HG03558 (cell line): ENCODE results near the gene DENND1A.

ENCODE experiments used
- ATAC-seq: cut with Tn5 transposase; IDR thresholded peaks from one replicate; pipeline ENCODE4 v1.9.1; 2021; ENCODE audit warnings: moderate number of reproducible peaks; ENCODE audit not compliant: unreplicated experiment; ENCODE audit errors: extremely low read depth

DENND1A gene

DNA sequence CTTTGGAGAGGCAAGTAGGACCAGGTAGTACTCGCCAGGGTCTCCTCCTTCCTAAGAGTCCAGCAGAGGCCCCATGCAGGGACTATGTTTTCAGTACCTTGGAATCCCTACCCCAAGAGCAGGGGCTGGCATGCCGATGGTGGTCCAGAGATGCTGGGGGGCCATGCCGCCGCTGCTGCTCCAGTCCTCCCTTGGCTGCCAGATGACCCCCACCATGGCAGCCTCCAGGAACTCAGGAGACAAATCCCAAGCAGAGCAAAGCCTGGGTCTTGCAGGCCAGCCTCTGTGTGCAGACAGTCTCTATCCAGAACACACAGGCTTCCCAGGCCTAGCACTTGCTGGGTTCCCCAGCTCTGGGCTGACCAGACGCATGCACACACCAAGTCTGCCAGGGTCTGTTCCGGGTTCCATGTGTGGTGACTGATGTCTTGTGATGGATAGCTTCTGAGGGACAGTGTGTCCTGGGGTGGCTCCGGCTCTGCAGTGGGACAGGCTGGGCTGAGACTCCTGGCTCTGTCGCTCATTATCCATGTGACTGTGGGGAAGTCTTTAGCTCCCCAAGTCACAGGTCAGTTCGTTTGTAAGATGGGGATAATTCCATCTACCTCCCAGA, 446.6 kb downstream of the DENND1A start:
- ATAC-seq, result no peak

DNA sequence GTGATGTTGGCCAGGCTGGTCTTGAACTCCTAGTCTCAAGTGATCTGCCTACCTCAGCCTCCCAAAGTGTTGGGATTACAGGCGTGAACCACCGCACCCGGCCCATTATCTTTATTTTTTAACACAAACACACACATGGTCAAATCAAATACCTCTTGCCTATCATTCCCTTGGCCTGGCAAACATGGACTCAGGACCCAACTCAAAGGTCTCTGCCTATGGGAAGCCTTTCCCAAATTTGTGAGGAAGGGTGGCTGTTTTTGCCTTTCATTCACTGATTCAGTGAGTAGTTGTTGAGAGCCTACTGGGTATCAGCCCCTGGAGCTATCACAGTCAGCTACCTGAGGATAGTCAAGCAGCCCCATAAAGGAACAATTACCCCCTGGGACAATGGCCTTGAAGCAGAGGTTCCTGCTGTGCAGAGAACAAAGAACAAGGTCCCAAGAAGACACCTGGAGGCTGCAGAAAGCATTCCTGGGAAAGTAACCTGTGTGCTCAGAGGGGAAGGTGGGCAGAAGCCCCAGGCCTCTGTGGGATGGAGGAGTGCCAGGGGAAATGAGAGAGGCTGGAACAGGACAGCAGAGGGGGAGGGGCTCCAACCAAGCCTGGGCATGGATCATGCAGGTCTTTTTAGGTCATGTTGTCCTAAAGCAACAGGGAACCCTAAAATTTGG, 447.5 kb downstream of the DENND1A start:
- no peak for ATAC-seq

DNA sequence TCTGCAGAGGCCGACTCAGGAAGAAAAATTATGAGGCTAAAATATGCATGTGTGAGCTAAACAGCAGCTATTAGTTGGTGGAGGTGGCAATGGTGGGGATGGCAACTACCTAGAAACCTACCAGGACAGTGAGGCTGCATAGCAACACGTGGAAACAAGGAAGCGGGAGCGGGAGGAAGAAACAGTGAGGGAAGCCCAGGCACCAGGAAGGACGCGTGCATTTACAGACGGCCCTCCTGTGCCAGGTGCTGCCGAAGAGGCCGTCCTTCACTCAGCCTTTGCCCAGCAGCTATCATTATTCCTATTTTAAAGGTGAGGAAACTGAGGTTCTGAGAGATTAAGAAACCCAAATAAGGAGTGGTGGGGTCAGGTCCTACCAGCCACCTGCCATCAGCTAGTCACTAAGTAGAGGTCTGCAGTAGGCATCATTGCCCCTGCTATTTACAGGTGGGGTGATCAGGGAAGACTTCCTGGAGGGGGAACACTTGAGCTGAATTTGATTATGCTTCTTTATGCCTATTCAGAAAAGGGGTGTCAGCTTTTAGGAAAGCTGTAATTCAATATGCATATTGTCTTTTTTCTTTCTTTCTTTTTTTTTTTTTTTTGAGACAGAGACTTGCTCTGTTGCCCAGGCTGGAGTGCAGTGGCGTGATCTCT, 448.6 kb downstream of the DENND1A start:
- ATAC-seq, result no peak

DNA sequence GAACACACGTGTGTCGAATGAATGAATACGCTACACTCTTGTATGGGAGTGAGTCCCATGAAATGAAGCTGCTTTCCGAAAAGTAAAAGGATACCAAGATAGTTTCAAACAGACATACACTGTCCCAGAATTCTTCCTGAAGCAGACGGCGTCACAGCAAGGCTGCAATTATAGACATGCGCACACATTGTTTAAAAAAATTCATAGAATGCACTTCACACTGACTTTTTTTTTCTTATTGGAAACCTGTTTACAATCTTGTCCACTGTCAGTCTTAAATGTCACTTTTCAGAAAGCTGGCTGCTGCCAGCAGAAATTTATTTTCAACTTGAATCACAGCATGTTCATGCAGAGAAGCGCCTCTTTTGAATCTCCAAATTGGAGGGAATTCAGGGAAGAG, 449.1 kb downstream of the DENND1A start:
- no peak for ATAC-seq

DNA sequence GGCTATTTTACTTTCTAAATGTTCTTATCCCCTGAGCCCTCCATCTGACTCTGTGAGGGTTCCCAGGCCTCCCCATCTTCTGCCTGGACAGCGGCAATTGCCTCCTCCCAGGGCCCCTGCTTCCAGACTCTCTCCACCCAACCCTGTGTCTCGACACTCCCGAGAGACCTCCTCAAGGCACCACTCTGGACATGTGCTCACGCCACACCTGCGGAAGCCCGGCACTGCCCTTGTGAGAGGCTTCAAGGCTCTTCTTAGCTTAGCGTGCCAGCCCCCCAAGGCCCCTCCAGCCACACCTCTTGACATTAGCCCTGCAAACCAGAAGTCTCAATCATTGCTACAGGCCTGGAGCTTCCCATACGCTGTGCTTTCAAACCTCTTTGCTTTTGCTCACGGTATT, 449.8 kb downstream of the DENND1A start:
- no peak for ATAC-seq

DNA sequence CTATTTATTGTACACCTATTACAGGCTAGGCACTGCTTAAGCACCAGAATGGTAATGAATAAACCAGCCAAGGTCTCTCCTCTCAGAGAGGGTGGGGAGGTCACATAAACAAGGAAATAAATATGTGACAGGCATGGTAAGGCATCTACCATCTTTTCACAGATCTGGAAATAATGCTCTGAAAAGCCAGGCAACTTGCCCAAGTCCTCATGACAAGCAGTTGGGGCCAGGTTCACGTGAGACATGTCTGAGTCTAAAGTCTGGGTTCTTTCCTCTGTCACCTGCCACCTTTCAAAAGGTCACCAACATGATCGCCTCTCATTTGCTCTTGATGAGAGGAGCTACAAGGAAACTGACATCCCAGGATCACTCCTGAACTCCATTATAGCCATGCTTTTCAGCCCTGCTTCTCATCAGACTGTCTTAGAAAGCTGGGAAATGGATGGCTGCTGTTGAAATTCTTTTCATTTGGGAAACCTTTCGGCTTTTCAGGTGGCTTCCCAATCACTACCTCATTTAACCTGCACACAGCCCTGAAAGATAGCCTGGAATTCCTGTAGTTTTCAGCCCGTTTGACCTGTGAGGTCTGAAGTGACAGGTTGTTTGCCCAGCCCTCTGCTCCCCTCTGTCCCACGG, 450.8 kb downstream of the DENND1A start:
- ATAC-seq, result no peak

DNA sequence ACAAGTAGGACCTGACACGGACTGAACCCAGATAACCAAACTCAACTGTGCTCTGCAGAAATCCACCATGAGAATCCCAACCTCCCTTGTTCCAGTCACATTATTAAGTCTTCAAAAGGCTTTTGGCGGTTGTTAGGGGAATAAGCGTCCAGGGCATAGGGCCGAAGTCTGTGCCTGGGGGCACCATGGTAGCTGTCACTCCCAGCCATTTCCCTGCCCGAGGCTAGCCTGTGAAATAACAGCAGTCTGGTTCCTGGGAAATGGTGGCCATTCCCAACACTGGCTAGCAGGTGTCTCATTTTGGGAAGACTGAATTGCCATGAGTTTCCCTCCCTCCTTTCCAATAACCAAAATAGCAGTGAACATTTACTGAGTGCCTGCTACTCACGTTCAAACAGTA, 451.8 kb downstream of the DENND1A start:
- ATAC-seq, result no peak

DNA sequence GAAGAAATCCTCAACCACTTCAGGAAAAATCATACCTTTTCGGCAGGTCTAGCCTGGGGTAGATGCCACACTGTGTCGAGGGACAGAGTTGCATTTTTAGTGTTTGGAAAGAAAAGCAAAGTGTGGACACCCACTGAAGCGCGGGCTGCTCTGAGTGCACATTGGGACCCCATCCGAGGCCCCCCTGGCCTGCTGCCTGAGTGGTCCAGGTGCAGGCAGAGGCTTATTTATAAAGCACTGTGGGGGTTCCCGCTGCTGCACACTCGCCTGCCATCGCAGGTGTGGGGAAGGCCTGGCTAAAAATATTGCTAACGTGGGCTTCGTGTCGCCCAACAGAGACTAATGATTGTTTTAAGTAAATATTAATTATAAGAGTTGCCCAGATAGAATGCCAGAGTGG, 454.5 kb downstream of the DENND1A start:
- ATAC-seq, result no peak

DNA sequence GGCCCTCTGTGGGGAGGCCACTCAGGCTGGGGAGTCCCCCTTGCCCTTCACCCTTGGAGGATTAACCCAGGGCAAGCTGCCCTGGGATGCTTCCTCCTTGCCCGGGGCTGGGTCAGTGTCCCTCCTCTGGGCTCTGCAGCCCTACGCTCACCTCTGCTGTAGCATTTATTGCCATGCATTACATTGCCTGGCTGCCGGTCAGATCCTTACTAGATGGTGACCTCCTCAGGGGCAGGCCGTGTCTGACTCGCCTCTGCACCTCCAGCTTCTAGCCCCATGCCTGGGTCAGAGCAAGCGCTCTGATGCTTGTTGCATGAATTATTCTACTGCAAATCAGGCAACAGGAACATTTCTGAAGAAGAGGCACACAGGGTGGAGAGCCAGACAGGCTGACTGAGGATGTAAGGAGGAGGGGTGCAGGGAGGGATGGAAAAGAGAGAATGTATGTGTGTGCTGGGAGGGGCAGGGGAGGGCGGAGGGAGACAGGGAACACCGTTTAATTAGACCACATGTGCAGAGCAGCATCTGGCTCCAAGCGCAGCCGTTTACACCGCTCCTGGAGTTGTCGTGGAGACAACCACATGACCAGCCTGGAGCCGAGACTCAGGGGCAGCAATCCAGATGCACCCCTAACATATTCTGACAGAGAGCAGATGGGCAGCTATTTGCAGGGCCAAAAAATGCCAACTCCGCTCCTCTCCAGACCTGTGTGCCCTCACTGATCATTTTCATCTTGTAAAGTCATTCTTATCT, 456.9 kb downstream of the DENND1A start:
- ATAC-seq, result no peak

DNA sequence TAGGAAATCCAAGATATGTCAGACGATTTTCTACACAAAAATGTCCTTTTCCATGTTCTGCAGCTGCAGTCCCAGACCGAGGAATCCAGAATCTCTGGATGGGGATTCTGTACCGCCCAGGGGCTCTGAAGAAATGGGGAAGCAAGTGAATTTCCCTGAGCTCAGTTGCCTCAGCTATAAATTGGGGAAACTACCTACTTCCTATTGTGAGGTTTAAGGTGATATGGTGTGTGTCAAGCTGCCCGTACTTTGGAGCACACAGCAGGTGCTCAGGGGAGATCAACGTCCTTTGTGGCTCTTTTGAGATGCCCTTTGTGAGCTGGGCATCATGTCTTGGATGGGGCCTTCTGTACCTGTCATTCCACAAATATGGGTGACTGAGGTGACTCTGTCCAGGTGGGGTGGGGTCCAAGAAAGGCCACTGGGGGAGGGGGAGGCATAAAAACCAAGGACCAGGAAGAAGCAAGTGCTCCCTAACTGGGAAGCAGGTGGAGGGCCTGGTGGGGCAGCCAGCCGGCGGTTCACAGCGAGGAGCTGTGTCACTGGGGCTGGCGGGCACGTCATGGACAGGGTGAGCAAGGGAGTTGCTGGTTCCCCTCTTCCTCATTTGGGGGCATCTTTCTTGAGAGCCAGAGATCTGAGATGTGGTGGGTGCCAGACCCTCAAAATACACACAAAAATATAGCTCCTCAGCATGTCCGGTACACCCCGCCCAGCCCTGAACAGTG, 457.9 kb downstream of the DENND1A start:
- no peak for ATAC-seq

DNA sequence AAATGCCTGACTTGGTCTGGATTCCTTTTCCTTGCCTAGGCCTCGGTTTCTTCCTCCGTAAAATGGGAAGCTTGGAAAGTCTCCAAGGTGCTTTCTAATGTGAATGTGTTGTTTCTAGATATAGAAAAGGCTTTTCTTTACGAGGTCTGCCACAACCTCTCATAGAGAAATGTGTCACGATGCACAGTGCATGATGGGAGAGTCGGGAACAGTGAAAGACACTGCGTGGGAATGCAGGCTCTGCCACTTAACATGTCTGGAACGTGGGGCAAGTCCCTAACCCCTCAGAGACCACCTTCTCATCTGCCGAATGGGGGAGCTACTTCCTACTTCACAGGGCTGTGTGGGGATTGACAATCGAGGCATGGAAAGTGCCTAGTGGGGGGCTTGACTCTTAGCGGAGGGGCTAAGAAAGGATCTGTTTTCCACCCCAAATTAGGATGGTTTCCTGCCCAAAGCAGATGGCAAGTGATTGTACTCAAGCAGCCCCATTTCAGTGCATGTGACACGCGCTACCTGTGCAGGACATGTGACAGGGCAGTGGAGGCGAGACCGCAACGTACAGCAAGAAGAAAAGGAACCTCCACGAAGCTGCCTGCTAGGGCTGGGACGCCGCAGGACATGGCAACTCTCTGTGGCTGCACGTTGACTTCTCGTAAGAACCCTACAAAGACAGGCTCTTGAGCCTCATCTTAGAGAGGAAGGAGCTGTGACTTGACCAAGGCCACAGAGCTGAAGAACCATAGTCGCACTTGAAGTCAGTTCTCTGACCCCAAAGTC, 458.7 kb downstream of the DENND1A start:
- no peak for ATAC-seq

DNA sequence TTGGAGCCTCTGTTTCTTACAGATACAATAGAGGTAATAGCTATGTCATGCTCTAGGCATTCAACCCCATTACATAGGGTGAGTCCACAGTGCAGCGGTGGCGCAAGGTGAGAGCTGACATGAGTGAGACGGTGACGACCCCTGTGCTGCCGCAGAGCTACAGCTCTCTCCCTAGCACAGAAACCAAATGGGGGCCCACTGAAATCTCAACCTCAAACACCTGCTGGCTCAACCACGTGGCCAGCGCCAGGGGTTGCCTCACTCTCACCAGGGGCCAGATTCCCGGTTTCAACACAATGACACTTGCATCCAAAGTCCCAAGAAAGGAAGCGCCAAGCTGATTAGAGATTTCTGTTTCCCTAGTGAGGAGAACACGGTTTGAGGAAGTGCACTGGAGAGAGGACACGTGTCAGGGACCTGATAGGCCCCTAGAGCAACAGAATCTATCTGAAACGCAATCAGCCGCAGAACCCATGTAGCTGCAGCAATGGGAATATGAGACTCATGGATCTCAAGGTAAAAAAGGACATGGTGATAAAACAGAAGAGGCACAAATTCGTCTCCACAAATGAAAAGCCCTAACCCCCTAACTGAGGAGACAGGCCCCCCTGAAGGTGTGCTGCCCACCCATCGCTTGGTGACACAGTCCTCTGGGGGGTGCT, 459.7 kb downstream of the DENND1A start:
- no peak for ATAC-seq

DNA sequence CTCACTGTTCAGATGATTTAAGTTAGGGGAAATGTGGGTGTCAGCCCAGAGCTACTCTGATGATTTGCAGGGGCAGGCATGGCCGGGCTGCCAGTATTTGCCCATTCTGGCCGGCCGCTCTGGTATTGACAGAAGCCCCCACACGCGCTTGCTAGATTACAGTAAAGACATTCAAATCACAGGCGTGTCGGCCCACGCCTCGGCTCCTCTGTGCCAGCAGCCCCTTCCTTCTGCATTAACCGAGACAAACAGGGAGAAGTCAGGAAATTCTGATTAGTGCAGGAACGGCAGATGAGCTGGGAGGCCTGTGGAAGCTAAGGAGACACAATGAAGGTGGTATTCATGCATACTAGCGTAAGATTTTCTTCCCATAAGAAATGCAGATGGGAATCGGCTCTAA, 460.6 kb downstream of the DENND1A start:
- no peak for ATAC-seq

DNA sequence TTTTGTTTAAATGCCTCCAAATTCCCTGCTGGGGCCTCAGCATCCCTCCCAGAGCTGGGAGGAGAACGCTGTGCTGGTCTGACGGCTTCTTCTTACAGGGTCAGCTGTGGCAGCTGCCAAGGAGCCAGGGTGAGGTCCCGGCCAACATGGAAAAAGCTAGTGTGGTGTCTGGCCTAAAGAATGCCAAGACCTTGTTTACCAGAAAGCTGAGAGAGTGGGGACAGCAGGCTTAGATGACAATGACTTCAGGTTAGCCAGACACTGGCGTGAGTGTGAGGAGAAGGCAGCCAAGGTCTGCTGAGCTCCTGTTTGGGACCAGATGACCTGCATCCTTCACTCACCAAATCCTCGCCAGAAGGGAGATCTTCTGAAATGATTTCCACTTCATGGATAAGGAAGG, 461.4 kb downstream of the DENND1A start:
- no peak for ATAC-seq

DNA sequence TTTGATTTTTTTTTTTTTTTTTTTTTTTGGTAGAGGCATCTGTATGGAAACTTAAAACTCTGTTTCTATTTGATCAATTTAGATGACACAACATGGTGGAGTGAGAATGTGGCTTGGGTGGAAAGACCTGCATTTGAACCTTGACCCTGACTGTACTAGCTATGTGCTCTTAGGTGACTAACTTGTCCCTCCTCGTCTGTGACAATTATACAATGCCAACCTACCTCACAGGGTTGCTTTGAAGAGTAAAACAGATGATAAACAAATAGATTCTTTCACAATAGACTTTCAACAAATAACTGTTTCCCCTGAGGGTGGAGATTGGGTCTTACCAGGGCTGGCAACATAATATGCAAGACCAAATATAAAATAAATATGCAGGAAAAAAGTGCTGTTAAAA, 464.6 kb downstream of the DENND1A start:
- ATAC-seq, result no peak

DNA sequence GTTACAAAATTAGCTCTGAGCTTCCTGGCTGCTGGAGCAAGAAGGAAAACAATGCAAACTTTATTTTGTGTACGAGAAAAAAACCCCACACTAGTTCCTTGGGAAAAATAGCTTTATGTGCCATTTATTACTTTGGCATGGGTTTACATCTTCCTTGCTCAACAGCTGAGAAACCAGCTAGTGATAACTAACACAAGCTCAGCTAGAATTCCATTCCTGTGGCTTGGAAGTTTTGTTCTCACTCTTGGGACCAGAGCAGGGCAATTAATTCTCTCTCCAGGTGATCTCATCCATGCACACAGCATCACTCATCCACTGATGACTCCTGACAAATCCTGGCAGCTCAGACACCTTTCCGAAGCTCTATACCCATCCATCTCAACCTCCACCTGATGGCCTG, 469.8 kb downstream of the DENND1A start:
- no peak for ATAC-seq

DNA sequence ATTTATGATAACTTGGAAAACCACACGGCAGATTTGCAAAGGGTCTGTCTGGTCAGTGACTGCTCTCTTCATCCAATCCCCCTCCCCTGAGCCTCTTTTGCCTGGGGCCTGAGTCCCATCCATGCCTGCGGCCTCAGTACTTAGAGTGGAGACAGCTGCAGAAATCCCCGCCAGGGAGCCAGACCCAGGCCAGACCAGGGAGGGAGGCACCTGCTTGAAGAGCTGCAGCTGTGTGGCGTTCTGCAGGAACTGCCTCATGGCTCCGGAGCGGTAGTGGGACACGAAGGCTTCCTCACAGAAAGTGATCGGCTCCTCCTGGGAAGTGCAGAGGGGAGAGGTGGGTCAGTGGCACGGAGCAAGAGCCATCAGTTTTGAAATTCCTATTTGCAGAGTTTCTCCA, 472.3 kb downstream of the DENND1A start:
- ATAC-seq, result no peak

DNA sequence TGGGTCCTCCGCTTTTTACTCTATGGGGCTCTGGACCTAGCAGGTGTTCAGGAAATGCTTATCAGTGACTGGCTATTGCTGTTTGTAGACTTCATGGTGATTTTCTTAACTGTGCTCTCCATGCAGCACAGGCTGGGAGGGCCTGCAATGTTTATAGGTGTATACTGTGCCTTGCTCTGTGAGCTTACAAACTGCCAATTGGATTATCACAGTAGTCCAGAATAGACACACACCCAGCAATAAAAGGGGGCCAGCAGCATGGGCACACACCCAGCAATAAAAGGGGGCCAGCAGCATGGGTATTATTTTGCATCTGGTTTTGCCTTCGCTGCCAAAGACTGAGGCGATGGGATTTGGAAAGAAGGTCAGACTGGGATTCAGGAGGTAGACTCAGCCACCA, 473.9 kb downstream of the DENND1A start:
- ATAC-seq, result no peak

DNA sequence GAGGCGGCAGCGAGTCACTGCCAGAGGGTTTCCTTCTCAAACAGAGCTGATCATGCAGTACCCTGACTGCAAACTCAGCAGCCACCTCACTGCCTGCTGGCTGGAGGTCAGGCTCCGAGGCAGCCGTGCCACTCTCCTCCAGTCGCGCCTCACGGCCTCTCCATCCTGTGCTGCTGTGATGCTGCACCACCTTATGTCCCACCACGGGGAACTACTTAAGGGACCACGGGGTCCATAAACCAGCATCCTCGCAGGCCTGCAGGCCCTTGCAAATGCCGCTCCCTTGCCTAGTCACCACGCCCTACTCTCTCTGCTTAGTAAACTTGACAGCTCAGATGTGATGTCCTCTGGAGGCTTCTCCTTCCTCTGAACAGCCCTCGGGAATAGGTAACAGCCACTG, 474.7 kb downstream of the DENND1A start:
- no peak for ATAC-seq
